K562 (cell line): ENCODE measurements around the gene LYPD4. TPM values are rescaled to one million over a fixed set of nuclear protein-coding genes. Genes with fewer than 3 reads are reported as not detected.

Experiments used
- CSDE1 ChIP-seq, 2 experiments: fragments of 450-650 bp; IDR thresholded peaks; 2 replicates each; pipeline ENCODE4 v1.6.1; 2016; ENCODE audit warnings: mild to moderate bottlenecking in 1 of 2
- E2F5 ChIP-seq: sonication (generic); formaldehyde crosslinking; IDR thresholded peaks from 2 replicates; pipeline ENCODE4 v1.8.0; 2022; ENCODE audit warnings: mild to moderate bottlenecking, missing genetic modification reagents
- EP300 ChIP-seq: IDR thresholded peaks from 2 replicates; pipeline ENCODE4 v1.6.1; 2012; ENCODE audit warnings: low read length, improper control_type of control experiment
- GTF2E2 ChIP-seq: fragments of 200-800 bp; sonication (Bioruptor generic); IDR thresholded peaks from 2 replicates; pipeline ENCODE4 v1.6.1; 2016; ENCODE audit warnings: missing genetic modification characterization, missing compliant biosample characterization
- HCFC1 ChIP-seq: IDR thresholded peaks from 2 replicates; pipeline ENCODE4 v1.6.1; 2012; ENCODE audit warnings: low read depth, low read length, improper control_type of control experiment
- HMG20B ChIP-seq: fragments of 250-450 bp; sonication (Bioruptor Pico); IDR thresholded peaks from 2 replicates; pipeline ENCODE4 v1.5.0; 2021; ENCODE audit warnings: mild to moderate bottlenecking
- MBD1 ChIP-seq: fragments of 250-450 bp; sonication (Bioruptor Pico); IDR thresholded peaks from 2 replicates; pipeline ENCODE4 v1.8.0; 2022; ENCODE audit warnings: inconsistent platforms
- MITF ChIP-seq: IDR thresholded peaks from 2 replicates; pipeline ENCODE4 v1.6.1; 2014; ENCODE audit warnings: antibody characterized with exemption
- MLLT1 ChIP-seq, 2 experiments: fragments of 450-650 bp; IDR thresholded peaks; 2 replicates each; pipeline ENCODE4 v1.6.1; 2016
- NR2F6 ChIP-seq: fragments of 450-650 bp; formaldehyde crosslinking; IDR thresholded peaks from 2 replicates; pipeline ENCODE4 v1.4.0; 2020; ENCODE audit warnings: mild to moderate bottlenecking
- SIN3A ChIP-seq, 2 experiments: fragments of 150-350 bp in 1 of 2; IDR thresholded peaks; 2 replicates each; pipeline ENCODE4 v1.6.1; 2011 to 2016; ENCODE audit warnings: borderline replicate concordance in 2 of 2, low read depth in 2 of 2, low read length in 2 of 2, mild to moderate bottlenecking in 2 of 2, moderate library complexity in 2 of 2; ENCODE audit not compliant: control insufficient read depth in 1 of 2
- SP2 ChIP-seq: IDR thresholded peaks from 2 replicates; pipeline ENCODE4 v1.6.1; 2011; ENCODE audit warnings: mild to moderate bottlenecking, low read depth, low read length, moderate library complexity; ENCODE audit not compliant: poor library complexity, severe bottlenecking; ENCODE audit errors: extremely low read depth
- ZFP91 ChIP-seq: sonication (generic); formaldehyde crosslinking; IDR thresholded peaks from 2 replicates; pipeline ENCODE4 v1.8.0; 2022; ENCODE audit warnings: mild to moderate bottlenecking, missing genetic modification reagents
- ZFX ChIP-seq: sonication (generic); formaldehyde crosslinking; IDR thresholded peaks from 2 replicates; pipeline ENCODE4 v1.8.0; 2022; ENCODE audit warnings: mild to moderate bottlenecking, missing genetic modification reagents, moderate library complexity
- ZNF3 ChIP-seq: fragments of 250-450 bp; sonication (Bioruptor Pico); IDR thresholded peaks from 2 replicates; pipeline ENCODE4 v1.5.0; 2021; ENCODE audit warnings: mild to moderate bottlenecking, moderate library complexity
- ZNF584 ChIP-seq: fragments of 200-800 bp; sonication (Bioruptor generic); IDR thresholded peaks from 2 replicates; pipeline ENCODE4 v1.6.1; 2016; ENCODE audit warnings: low read depth, mild to moderate bottlenecking, missing genetic modification characterization, missing compliant biosample characterization
- polyA plus RNA-seq, 8 experiments: library from polyadenylated mRNA; depleted of rRNA in 4 of 8; stranded (reverse) in 5 of 8; unstranded in 3 of 8; fragments of >200 nt; fragmentation: Nextera tagmentation in 2 of 8; fragmentation: Illumina TruSeq in 1 of 8; extraction: Ambion mirVana in 2 of 8; extraction: Trizol in 1 of 8; gene quantifications; 2 replicates each; pipeline versions ENCODE4 v1.2.1 to v1.2.3, GENCODE V29; 2011 to 2014; ENCODE audit warnings: inconsistent platforms in 1 of 8, missing spikeins in 1 of 8
- total RNA-seq, 7 experiments: library from RNA; depleted of rRNA in 6 of 7; stranded (reverse); fragments of >200 nt in 6 of 7; fragmentation: Illumina TruSeq in 2 of 7; extraction: Trizol in 2 of 7; gene quantifications; 2 replicates each; pipeline versions ENCODE4 v1.2.1 to v1.2.3, GENCODE V29; 2011 to 2021; ENCODE audit warnings: low replicate concordance in 1 of 7
- TF ChIP-seq, protein P1 (sequence below): fragments of 250-450 bp; sonication (Bioruptor Pico); IDR thresholded peaks from 2 replicates; pipeline ENCODE4 v1.5.0; 2021
- TF ChIP-seq, protein P2 (sequence below): fragments of 450-650 bp; IDR thresholded peaks from 2 replicates; pipeline ENCODE4 v1.6.1; 2016; ENCODE audit warnings: low read depth, mild to moderate bottlenecking, moderate library complexity

Gene LYPD4
- total and polyA plus RNA-seq, 9 of the 15 experiments (the other 6 are each of a cell fraction or from before 2014, with no cell fraction given), result 0.11 TPM; not detected in 8

GRCh38 chr19:41860419-41861115 lies 16.1 kb upstream of the LYPD4 start (continued):
- TF ChIP-seq, protein P1, sequence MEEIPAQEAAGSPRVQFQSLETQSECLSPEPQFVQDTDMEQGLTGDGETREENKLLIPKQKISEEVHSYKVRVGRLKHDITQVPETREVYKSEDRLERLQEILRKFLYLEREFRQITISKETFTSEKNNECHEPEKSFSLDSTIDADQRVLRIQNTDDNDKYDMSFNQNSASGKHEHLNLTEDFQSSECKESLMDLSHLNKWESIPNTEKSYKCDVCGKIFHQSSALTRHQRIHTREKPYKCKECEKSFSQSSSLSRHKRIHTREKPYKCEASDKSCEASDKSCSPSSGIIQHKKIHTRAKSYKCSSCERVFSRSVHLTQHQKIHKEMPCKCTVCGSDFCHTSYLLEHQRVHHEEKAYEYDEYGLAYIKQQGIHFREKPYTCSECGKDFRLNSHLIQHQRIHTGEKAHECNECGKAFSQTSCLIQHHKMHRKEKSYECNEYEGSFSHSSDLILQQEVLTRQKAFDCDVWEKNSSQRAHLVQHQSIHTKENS (CRISPR knock-in tag), result no peak
- TF ChIP-seq ZNF584 (CRISPR knock-in tag), result no peak
- no peak for TF ChIP-seq ZFP91 (CRISPR knock-in tag)
- no peak for TF ChIP-seq CSDE1 (IDR thresholded peaks at IDR 0.05)
- no peak for TF ChIP-seq HCFC1
- TF ChIP-seq ZFX (CRISPR knock-in tag), result peak; percentile 20
- no peak for TF ChIP-seq MITF
- TF ChIP-seq GTF2E2 (tag), result 0 out of 2 replicates have a peak, but pooled peaks have one; percentile 81
- no peak for TF ChIP-seq EP300
- no peak for TF ChIP-seq HMG20B
- no peak for TF ChIP-seq MLLT1 (IDR thresholded peaks at IDR 0.05)
- TF ChIP-seq, protein P2, sequence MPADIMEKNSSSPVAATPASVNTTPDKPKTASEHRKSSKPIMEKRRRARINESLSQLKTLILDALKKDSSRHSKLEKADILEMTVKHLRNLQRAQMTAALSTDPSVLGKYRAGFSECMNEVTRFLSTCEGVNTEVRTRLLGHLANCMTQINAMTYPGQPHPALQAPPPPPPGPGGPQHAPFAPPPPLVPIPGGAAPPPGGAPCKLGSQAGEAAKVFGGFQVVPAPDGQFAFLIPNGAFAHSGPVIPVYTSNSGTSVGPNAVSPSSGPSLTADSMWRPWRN, result no peak
- no peak for TF ChIP-seq ZNF3 (CRISPR knock-in tag)
- peak; percentile 21; the same call in 1 of the 2 replicates for TF ChIP-seq E2F5 (CRISPR knock-in tag)
- TF ChIP-seq NR2F6 (CRISPR knock-in tag), result no peak
- TF ChIP-seq SP2, result no peak
- no peak; a peak in 1 of 4 replicates for TF ChIP-seq SIN3A (IDR thresholded peaks at IDR 0.05; ENCODE audit: borderline replicate concordance in 2 of 2, control insufficient read depth in 1 of 2, low read depth in 2 of 2, low read length in 2 of 2)
- TF ChIP-seq MBD1 (CRISPR knock-in tag), result no peak
